ENCODE data around the gene RANBP6.
A peak's percentile ranks its signal among the peaks of the same experiment; 100 is the strongest.
"Not testable (repeated sequence)": the region's sequence is repeated elsewhere in the genome, so short reads cannot be mapped to it uniquely, and the experiment has no call there.

The RANBP6 gene

GRCh38 chr9:6029604-6030274, 14.3 kb upstream of the RANBP6 start:
- no peak overlapping the region for H3K27ac ChIP-seq
- no peak for TF ChIP-seq ZFX (IDR thresholded peaks at IDR 0.05; ENCODE audit: borderline replicate concordance)
- no peak for TF ChIP-seq CTCF (IDR thresholded peaks at IDR 0.05)

- H3K27ac ChIP-seq: no peak overlapping the region
- TF ChIP-seq ZFX (IDR thresholded peaks at IDR 0.05; ENCODE audit: borderline replicate concordance): no peak
- peak; percentile 70 for TF ChIP-seq CTCF (IDR thresholded peaks at IDR 0.05)
Observed at GRCh38 chr9:6024035-6024554, 8.7 kb upstream of the RANBP6 start.

- not testable (repeated sequence) for H3K27ac ChIP-seq
Observed at GRCh38 chr9:6016975-6017374, 1.6 kb upstream of the RANBP6 start.

GRCh38 chr9:6014670-6015270, 654 bp downstream of the RANBP6 start:
- no peak for TF ChIP-seq ZFX (IDR thresholded peaks at IDR 0.05; ENCODE audit: borderline replicate concordance)
- no peak for TF ChIP-seq CTCF (IDR thresholded peaks at IDR 0.05)
- peak overlapping the region; percentile 70 for H3K27ac ChIP-seq

- TF ChIP-seq ZFX (IDR thresholded peaks at IDR 0.05; ENCODE audit: borderline replicate concordance) (no peak), CTCF (IDR thresholded peaks at IDR 0.05) (no peak)
- peak overlapping the region; percentile 93 for H3K27ac ChIP-seq
Observed at GRCh38 chr9:6008169-6008979, 7.0 kb downstream of the RANBP6 start.

- peak overlapping the region; percentile 93 for H3K27ac ChIP-seq
- TF ChIP-seq ZFX (IDR thresholded peaks at IDR 0.05; ENCODE audit: borderline replicate concordance): no peak
- TF ChIP-seq CTCF (IDR thresholded peaks at IDR 0.05): no peak
Observed at GRCh38 chr9:6007770-6008168, 7.7 kb downstream of the RANBP6 start.

- TF ChIP-seq ZFX (IDR thresholded peaks at IDR 0.05; ENCODE audit: borderline replicate concordance): no peak
- TF ChIP-seq CTCF (IDR thresholded peaks at IDR 0.05): no peak
- H3K27ac ChIP-seq: peak overlapping the region; percentile 93
Observed at GRCh38 chr9:6007058-6007769, 8.2 kb downstream of the RANBP6 start.
